Measurements from ENCODE around the gene CACNA1C.

CACNA1C gene

GRCh38 chr12:2267703-2268470 is 215.1 kb downstream of the CACNA1C start:
- DNase-seq, result no peak

GRCh38 chr12:2268471-2269286 is 215.9 kb downstream of the CACNA1C start:
- TF ChIP-seq CTCF (IDR thresholded peaks at IDR 0.05; ENCODE audit: low read depth, low read length), result no peak
- Histone ChIP-seq H3K4me3 (ENCODE audit: low read depth, low read length) (no peak overlapping the region), H3K36me3 (no peaks in the 10 kb centered on the region), H3K9me3 (ENCODE audit: severe bottlenecking) (no peaks in the 10 kb centered on the region), H3K27me3 (ENCODE audit: insufficient read depth, low read depth, severe bottlenecking) (no peaks in the 10 kb centered on the region), H3K27ac (no peak overlapping the region)
- DNase-seq, result no peak

More at GRCh38 chr12:2267703-2268470, 215.1 kb downstream of the CACNA1C start:
- H3K36me3 ChIP-seq, result no peaks in the 10 kb centered on the region
- H3K27ac ChIP-seq, result no peak overlapping the region
- H3K4me3 ChIP-seq (ENCODE audit: low read depth, low read length), result no peak overlapping the region
- no peaks in the 10 kb centered on the region for H3K27me3 ChIP-seq (ENCODE audit: insufficient read depth, low read depth, severe bottlenecking)
- no peak for TF ChIP-seq CTCF (IDR thresholded peaks at IDR 0.05; ENCODE audit: low read depth, low read length)
- no peaks in the 10 kb centered on the region for H3K9me3 ChIP-seq (ENCODE audit: severe bottlenecking)

- H3K27me3 ChIP-seq (ENCODE audit: insufficient read depth, low read depth, severe bottlenecking), result no peaks in the 10 kb centered on the region
Observed at GRCh38 chr12:2270846-2271245, 218.1 kb downstream of the CACNA1C start.

GRCh38 chr12:2271961-2272360 is 219.2 kb downstream of the CACNA1C start:
- Histone ChIP-seq H3K27ac (no peak overlapping the region), H3K4me3 (ENCODE audit: low read depth, low read length) (no peak overlapping the region), H3K9me3 (ENCODE audit: severe bottlenecking) (no peaks in the 10 kb centered on the region), H3K36me3 (no peaks in the 10 kb centered on the region), H3K27me3 (ENCODE audit: insufficient read depth, low read depth, severe bottlenecking) (no peaks in the 10 kb centered on the region)
- no peak for DNase-seq
- TF ChIP-seq CTCF (IDR thresholded peaks at IDR 0.05; ENCODE audit: low read depth, low read length), result no peak

More at GRCh38 chr12:2270846-2271245, 218.1 kb downstream of the CACNA1C start:
- H3K9me3 ChIP-seq (ENCODE audit: severe bottlenecking), result no peaks in the 10 kb centered on the region
- H3K4me3 ChIP-seq (ENCODE audit: low read depth, low read length), result no peak overlapping the region
- no peak overlapping the region for H3K27ac ChIP-seq
- no peak for TF ChIP-seq CTCF (IDR thresholded peaks at IDR 0.05; ENCODE audit: low read depth, low read length)
- DNase-seq, result no peak
- no peaks in the 10 kb centered on the region for H3K36me3 ChIP-seq

- TF ChIP-seq CTCF (IDR thresholded peaks at IDR 0.05; ENCODE audit: low read depth, low read length), result peak; percentile 31
- no peak overlapping the region for H3K4me3 ChIP-seq (ENCODE audit: low read depth, low read length)
- H3K9me3 ChIP-seq (ENCODE audit: severe bottlenecking), result no peaks in the 10 kb centered on the region
- H3K27me3 ChIP-seq (ENCODE audit: insufficient read depth, low read depth, severe bottlenecking), result no peaks in the 10 kb centered on the region
- peak; percentile 24 for DNase-seq
- H3K36me3 ChIP-seq, result no peaks in the 10 kb centered on the region
- H3K27ac ChIP-seq, result no peak overlapping the region
Observed at GRCh38 chr12:2273288-2273687, 220.5 kb downstream of the CACNA1C start.
